H1 (cell line): Measurements from ENCODE around the gene XRCC6. TPM values are rescaled to one million over a fixed set of nuclear protein-coding genes. Genes with fewer than 3 reads are reported as not detected.

Source experiments
- ASH2L ChIP-seq: fragments of 200-600, 300-600 bp; sonication (generic); IDR thresholded peaks from one replicate; pipeline ENCODE4 v1.7.1; 2017; ENCODE audit warnings: low read length
- ATF2 ChIP-seq: IDR thresholded peaks from 2 replicates; pipeline ENCODE4 v1.6.1; 2012; ENCODE audit warnings: low read length, inconsistent platforms
- CHD7 ChIP-seq: fragments of 300-600 bp; sonication (generic); IDR thresholded peaks from 2 replicates; pipeline ENCODE4 v1.7.1; 2012; ENCODE audit warnings: low read length, moderate library complexity, mild to moderate bottlenecking, inconsistent platforms; ENCODE audit not compliant: insufficient replicate concordance
- CTCF ChIP-seq, 3 experiments: IDR thresholded peaks; 1 replicate in 2 of 3; 2 replicates in 1 of 3; pipeline versions ENCODE4 v1.5.1 to v1.6.1; 2011; ENCODE audit warnings: low read length in 3 of 3, mild to moderate bottlenecking in 3 of 3, inconsistent platforms in 2 of 3, low read depth in 1 of 3, moderate library complexity in 1 of 3; ENCODE audit not compliant: insufficient read depth in 1 of 3; ENCODE audit errors: control extremely low read depth in 1 of 3
- JUND ChIP-seq: IDR thresholded peaks from 2 replicates; pipeline ENCODE4 v1.6.1; 2011; ENCODE audit warnings: mild to moderate bottlenecking, improper control_type of control experiment, low read length
- RXRA ChIP-seq: IDR thresholded peaks from 2 replicates; pipeline ENCODE4 v1.6.1; 2011; ENCODE audit warnings: low read depth, mild to moderate bottlenecking, low read length, moderate library complexity; ENCODE audit not compliant: insufficient read depth
- SIX5 ChIP-seq: IDR thresholded peaks from 2 replicates; pipeline ENCODE4 v1.6.1; 2011; ENCODE audit warnings: mild to moderate bottlenecking, low read depth, low read length
- SP2 ChIP-seq: IDR thresholded peaks from 2 replicates; pipeline ENCODE4 v1.6.1; 2012; ENCODE audit warnings: mild to moderate bottlenecking, low read length, inconsistent platforms
- polyA plus RNA-seq, 7 experiments: library from polyadenylated mRNA; depleted of rRNA in 3 of 7; stranded (reverse) in 5 of 7; unstranded in 2 of 7; fragments of >200 nt in 5 of 7; fragments of 200-250 nt in 2 of 7; gene quantifications; 1 replicate in 5 of 7; 2 replicates in 1 of 7; 4 replicates in 1 of 7; pipeline versions ENCODE4 v1.2.1 to v1.2.3, GENCODE V29; 2011 to 2013; ENCODE audit warnings: missing spikeins in 2 of 7, mixed read lengths in 2 of 7
- total RNA-seq: library from RNA; stranded (reverse); fragmentation: NEBNext Ultra II Directional; extraction: Animal tissue kit (Norgen Biotek cat#: 25700); gene quantifications from 2 replicates; pipeline ENCODE4 v1.2.1, GENCODE V29; 2021

The XRCC6 gene
- total and polyA plus RNA-seq, 2 of the 8 experiments (the other 6 are each of a cell fraction or from before 2014, with no cell fraction given), result 150 to 490 TPM

GRCh38 chr22:41576877-41577276 lies 44.2 kb upstream of the XRCC6 start (continued):
- TF ChIP-seq CTCF (IDR thresholded peaks at IDR 0.05; ENCODE audit: control extremely low read depth in 1 of 3, insufficient read depth in 1 of 3, low read depth in 1 of 3, low read length in 3 of 3) (peak; percentile 94 to 99 (median 98)), SP2 (no peak), ASH2L (no peak), CHD7 (no peak), JUND (no peak; the same call in 1 of the 2 replicates), ATF2 (no peak), RXRA (no peak), SIX5 (no peak)
